H1 (cell line): ENCODE measurements around the gene RPE. TPM values are rescaled to one million over a fixed set of nuclear protein-coding genes. Genes with fewer than 3 reads are reported as not detected.

Experiments
- CTCF ChIA-PET: fragments of 300-600 bp; sonication (Branson Sonifier 250); formaldehyde crosslinking; loops from one replicate; lab custom pipeline; 2021; ENCODE audit not compliant: partially characterized antibody; lab: Charles Lee
- POLR2A ChIA-PET: fragments of 300-600 bp; sonication (Branson Sonifier 250); formaldehyde crosslinking; loops from one replicate; lab custom pipeline; 2021; ENCODE audit warnings: inconsistent platforms; ENCODE audit not compliant: partially characterized antibody; lab: Charles Lee
- DNase-seq, 2 experiments: peaks; one replicate each; pipeline versions ENCODE4 v3.0.0 to v3.0.0-alpha.2; 2010 to 2022; ENCODE audit warnings: low spot score in 2 of 2, low read depth in 1 of 2, mixed read lengths in 1 of 2
- FAIRE-seq: peaks from 2 replicates; lab custom pipeline; 2011; peaks lifted over from hg19 to GRCh38; lab: Jason Lieb, UNC
- H2AFZ ChIP-seq: 2 replicates; pipeline ENCODE4 v1.8.1; 2012; ENCODE audit warnings: low read length, inconsistent platforms
- H2AK5ac ChIP-seq: 2 replicates; pipeline ENCODE4 v1.6.1; 2013; ENCODE audit warnings: low read depth, low read length
- H2BK120ac ChIP-seq: replicated peaks from 2 replicates; pipeline ENCODE3; 2013; ENCODE audit warnings: low read depth, low read length, inconsistent platforms
- H2BK12ac ChIP-seq: 2 replicates; pipeline ENCODE4 v1.6.1; 2013; ENCODE audit warnings: low read depth, low read length
- H2BK15ac ChIP-seq: 2 replicates; pipeline ENCODE4 v1.6.1; 2013; ENCODE audit warnings: low read length
- H2BK20ac ChIP-seq: 2 replicates; pipeline ENCODE4 v1.6.1; 2013; ENCODE audit warnings: low read length
- H2BK5ac ChIP-seq: 2 replicates; pipeline ENCODE4 v1.6.1; 2013; ENCODE audit warnings: low read depth, low read length
- H3K14ac ChIP-seq: 2 replicates; pipeline ENCODE4 v1.6.1; 2013; ENCODE audit warnings: inconsistent platforms; ENCODE audit not compliant: insufficient read length
- H3K18ac ChIP-seq: 2 replicates; pipeline ENCODE4 v1.6.1; 2013; ENCODE audit warnings: low read length; ENCODE audit errors: extremely low read depth
- H3K23ac ChIP-seq: 2 replicates; pipeline ENCODE4 v1.6.1; 2013; ENCODE audit warnings: inconsistent platforms; ENCODE audit not compliant: insufficient read length
- H3K23me2 ChIP-seq: 2 replicates; pipeline ENCODE4 v1.6.1; 2013; ENCODE audit warnings: low read depth, low read length
- H3K27ac ChIP-seq: 2 replicates; pipeline ENCODE4 v1.6.1; 2011; ENCODE audit warnings: low read depth, low read length, inconsistent platforms
- H3K27me3 ChIP-seq, 4 experiments: replicated peaks in 1 of 4; 1 replicate in 1 of 4; 2 replicates in 3 of 4; pipeline versions ENCODE4 v1.6.1 to v1.8.1; 2011 to 2013; ENCODE audit warnings: low read length in 3 of 4, mild to moderate bottlenecking in 3 of 4, inconsistent platforms in 2 of 4, mixed read lengths in 2 of 4, moderate library complexity in 1 of 4; ENCODE audit not compliant: control insufficient read depth in 3 of 4, insufficient read depth in 3 of 4; ENCODE audit errors: extremely low read depth in 1 of 4
- H3K36me3 ChIP-seq, 4 experiments: 2 replicates each; pipeline versions ENCODE4 v1.6.1 to v1.8.1; 2011 to 2013; ENCODE audit warnings: mild to moderate bottlenecking in 4 of 4, low read length in 3 of 4, moderate library complexity in 2 of 4, control low read depth in 1 of 4, inconsistent platforms in 1 of 4; ENCODE audit not compliant: insufficient read depth in 4 of 4, control insufficient read depth in 2 of 4
- H3K4ac ChIP-seq: replicated peaks from 2 replicates; pipeline ENCODE3; 2013; ENCODE audit warnings: low read length, low read depth, mixed read lengths, inconsistent platforms; ENCODE audit not compliant: insufficient read length
- H3K4me1 ChIP-seq, 4 experiments: replicated peaks in 1 of 4; 1 replicate in 1 of 4; 2 replicates in 3 of 4; pipeline versions ENCODE4 v1.6.1 to v1.8.1; 2011 to 2013; ENCODE audit warnings: low read length in 3 of 4, inconsistent platforms in 2 of 4, mixed read lengths in 1 of 4; ENCODE audit not compliant: insufficient read depth in 4 of 4, control insufficient read depth in 3 of 4
- H3K4me2 ChIP-seq, 2 experiments: 2 replicates each; pipeline versions ENCODE4 v1.6.1 to v1.8.1; 2011 to 2013; ENCODE audit warnings: low read depth in 2 of 2, low read length in 2 of 2, control low read depth in 1 of 2, inconsistent platforms in 1 of 2, mild to moderate bottlenecking in 1 of 2; ENCODE audit not compliant: insufficient read depth in 1 of 2
- H3K4me3 ChIP-seq, 4 experiments: fragments of 200-600, 300-600 bp in 1 of 4; sonication (generic), shearing (Covaris generic), sonication (Bioruptor Twin) in 1 of 4; 2 replicates each; pipeline versions ENCODE4 v1.5.1 to v1.8.1; 2011 to 2016; ENCODE audit warnings: low read length in 4 of 4, low read depth in 3 of 4, control low read depth in 2 of 4, inconsistent platforms in 2 of 4, mild to moderate bottlenecking in 2 of 4, mixed read lengths in 1 of 4, moderate library complexity in 1 of 4; ENCODE audit not compliant: insufficient read depth in 2 of 4; ENCODE audit errors: extremely low read depth in 1 of 4
- H3K56ac ChIP-seq: replicated peaks from 2 replicates; pipeline ENCODE3; 2013; ENCODE audit warnings: low read depth, mild to moderate bottlenecking, mixed read lengths, low read length, inconsistent platforms; ENCODE audit not compliant: insufficient read length
- H3K79me1 ChIP-seq: 2 replicates; pipeline ENCODE4 v1.6.1; 2013; ENCODE audit warnings: low read depth, low read length, control low read depth
- H3K79me2 ChIP-seq, 2 experiments: 2 replicates each; pipeline versions ENCODE4 v1.6.1 to v1.8.1; 2012 to 2013; ENCODE audit warnings: low read length in 2 of 2, mild to moderate bottlenecking in 2 of 2, inconsistent platforms in 1 of 2; ENCODE audit not compliant: insufficient read depth in 2 of 2, control insufficient read depth in 1 of 2
- H3K9ac ChIP-seq, 4 experiments: replicated peaks in 1 of 4; 1 replicate in 1 of 4; 2 replicates in 3 of 4; pipeline versions ENCODE4 v1.6.1 to v1.8.1; 2011 to 2013; ENCODE audit warnings: low read depth in 3 of 4, low read length in 3 of 4, control low read depth in 2 of 4, mild to moderate bottlenecking in 2 of 4, moderate library complexity in 2 of 4, inconsistent platforms in 1 of 4; ENCODE audit errors: extremely low read depth in 1 of 4
- H3K9me3 ChIP-seq, 2 experiments: 2 replicates each; pipeline versions ENCODE4 v1.6.1 to v1.8.1; 2012 to 2013; ENCODE audit warnings: mild to moderate bottlenecking in 2 of 2, moderate library complexity in 2 of 2, control low read depth in 1 of 2, inconsistent platforms in 1 of 2, low read depth in 1 of 2, low read length in 1 of 2, mixed read lengths in 1 of 2; ENCODE audit not compliant: insufficient read depth in 2 of 2
- H4K20me1 ChIP-seq, 2 experiments: replicated peaks in 1 of 2; 2 replicates each; pipeline versions ENCODE3 to v1.8.1; 2011 to 2013; ENCODE audit warnings: inconsistent platforms in 2 of 2, low read length in 2 of 2, mild to moderate bottlenecking in 1 of 2; ENCODE audit not compliant: insufficient read depth in 2 of 2, control insufficient read depth in 1 of 2
- H4K5ac ChIP-seq: 2 replicates; pipeline ENCODE4 v1.6.1; 2013; ENCODE audit warnings: low read length, low read depth, mixed read lengths, inconsistent platforms; ENCODE audit not compliant: insufficient read length
- H4K8ac ChIP-seq: 2 replicates; pipeline ENCODE4 v1.8.0; 2013; ENCODE audit warnings: mild to moderate bottlenecking, moderate library complexity, low read length, inconsistent platforms; ENCODE audit not compliant: insufficient read depth; ENCODE audit errors: extremely low read depth
- H4K91ac ChIP-seq: replicated peaks from 2 replicates; pipeline ENCODE3; 2013; ENCODE audit warnings: low read length, mixed read lengths, inconsistent platforms; ENCODE audit not compliant: insufficient read length
- YY1 ChIP-seq: IDR thresholded peaks from 2 replicates; pipeline ENCODE4 v1.6.1; 2011; ENCODE audit warnings: low read depth, mild to moderate bottlenecking, low read length
- WGBS, 2 experiments: shearing (Covaris generic) in 1 of 2; methylation state at CpG; one replicate each; pipeline versions ENCODE4 v1.1.6 to v1.1.7; 2013 to 2015; ENCODE audit warnings: low lambda C conversion rate in 2 of 2, mixed read lengths in 2 of 2, inconsistent platforms in 1 of 2, low coverage in 1 of 2, missing lambda C conversion rate in 1 of 2; ENCODE audit not compliant: insufficient replicate concordance in 2 of 2, insufficient coverage in 1 of 2, insufficient read length in 1 of 2; ENCODE audit errors: extremely low coverage in 1 of 2, missing lambda C conversion rate in 1 of 2; 5-methylcytosine and 5-hydroxymethylcytosine counted together
- polyA plus RNA-seq, 7 experiments: library from polyadenylated mRNA; depleted of rRNA in 3 of 7; stranded (reverse) in 5 of 7; unstranded in 2 of 7; fragments of >200 nt in 5 of 7; fragments of 200-250 nt in 2 of 7; gene quantifications; 1 replicate in 5 of 7; 2 replicates in 1 of 7; 4 replicates in 1 of 7; pipeline versions ENCODE4 v1.2.1 to v1.2.3, GENCODE V29; 2011 to 2013; ENCODE audit warnings: missing spikeins in 2 of 7, mixed read lengths in 2 of 7
- total RNA-seq: library from RNA; stranded (reverse); fragmentation: NEBNext Ultra II Directional; extraction: Animal tissue kit (Norgen Biotek cat#: 25700); gene quantifications from 2 replicates; pipeline ENCODE4 v1.2.1, GENCODE V29; 2021

The RPE gene
- total and polyA plus RNA-seq, 2 of the 8 experiments (the other 6 are each of a cell fraction or from before 2014, with no cell fraction given) = 77.8 to 102 TPM

DNA sequence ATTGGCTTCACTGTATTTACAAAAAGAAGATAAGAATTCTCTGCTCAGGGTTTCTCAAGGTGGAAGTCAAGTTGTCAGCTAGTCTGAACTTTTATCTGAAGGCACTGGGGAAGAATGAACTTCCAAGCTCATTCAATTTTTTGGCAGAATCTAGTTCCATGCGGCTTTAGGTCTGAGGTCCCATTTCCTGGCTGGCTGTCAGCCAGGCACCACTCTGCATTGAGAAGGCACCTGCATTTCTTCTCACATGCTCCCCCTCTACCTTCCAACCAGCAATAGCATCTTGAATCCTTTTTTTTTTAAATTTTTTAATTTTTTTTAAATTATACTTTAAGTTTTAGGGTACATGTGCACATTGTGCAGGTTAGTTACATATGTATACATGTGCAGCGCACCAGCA, 46.2 kb upstream of the RPE start:
- DNase-seq (no peak), FAIRE-seq (no peak)
- H4K91ac ChIP-seq = no peak overlapping the region
- no peak overlapping the region for H2BK120ac ChIP-seq
- H2BK5ac ChIP-seq = no peak overlapping the region
- H4K20me1 ChIP-seq = no peaks in the 10 kb centered on the region
- H3K27ac ChIP-seq = no peak overlapping the region
- no peak overlapping the region for H4K5ac ChIP-seq
- H3K9me3 ChIP-seq = no peaks in the 10 kb centered on the region; a peak in 1 of 4 replicates
- no peak overlapping the region for H3K4me3 ChIP-seq
- no peak overlapping the region for H2BK20ac ChIP-seq
- H3K14ac ChIP-seq = no peak overlapping the region
- no peak for TF ChIP-seq YY1
- H3K79me2 ChIP-seq = no peaks in the 10 kb centered on the region
- no peaks in the 10 kb centered on the region for H3K79me1 ChIP-seq
- no peak overlapping the region for H3K4ac ChIP-seq
- H3K23ac ChIP-seq = no peak overlapping the region
- no peak overlapping the region for H3K9ac ChIP-seq
- ChIA-PET POLR2A (no interaction called here), CTCF (interaction anchor here (1.0 to 1.1 kb wide), 3 partner anchors 12 to 201 kb away, joined by 3 to 4 read pairs (median 3); no protein-coding TSS in a partner anchor)
- H3K18ac ChIP-seq = no peak overlapping the region
- no peak overlapping the region for H3K56ac ChIP-seq
- peaks cover 1% of the 10 kb centered on the region; the same call in 1 of the 2 replicates for H3K23me2 ChIP-seq
- H2BK15ac ChIP-seq = no peak overlapping the region
- WGBS, 2 experiments = 86% methylated on average over 2 of the region's 2 CpGs; no CpG with 5 or more reads in 1 of the 2 experiments
- H2AFZ ChIP-seq = no peak overlapping the region
- H3K4me1 ChIP-seq = peaks cover 0 to 17% (median 2%) of the 10 kb centered on the region in 4 experiments; a peak in 4 of 7 replicates
- no peak overlapping the region for H4K8ac ChIP-seq
- peaks cover 0 to 10% (median 3%) of the 10 kb centered on the region in 4 experiments; a peak in 4 of 7 replicates for H3K27me3 ChIP-seq
- H2AK5ac ChIP-seq = no peak overlapping the region
- H3K4me2 ChIP-seq = no peak overlapping the region
- no peak overlapping the region for H2BK12ac ChIP-seq
- no peaks in the 10 kb centered on the region for H3K36me3 ChIP-seq
